Measurements from ENCODE around the gene ZNF740. TPM values are rescaled to one million over a fixed set of nuclear protein-coding genes. Genes with fewer than 3 reads are reported as not detected.
A peak's percentile ranks its signal among the peaks of the same experiment; 100 is the strongest.

The ZNF740 gene
- total and polyA plus RNA-seq, 2 of the 4 experiments (the other 2 are of a cell fraction): 13.1 to 14.0 TPM

DNA sequence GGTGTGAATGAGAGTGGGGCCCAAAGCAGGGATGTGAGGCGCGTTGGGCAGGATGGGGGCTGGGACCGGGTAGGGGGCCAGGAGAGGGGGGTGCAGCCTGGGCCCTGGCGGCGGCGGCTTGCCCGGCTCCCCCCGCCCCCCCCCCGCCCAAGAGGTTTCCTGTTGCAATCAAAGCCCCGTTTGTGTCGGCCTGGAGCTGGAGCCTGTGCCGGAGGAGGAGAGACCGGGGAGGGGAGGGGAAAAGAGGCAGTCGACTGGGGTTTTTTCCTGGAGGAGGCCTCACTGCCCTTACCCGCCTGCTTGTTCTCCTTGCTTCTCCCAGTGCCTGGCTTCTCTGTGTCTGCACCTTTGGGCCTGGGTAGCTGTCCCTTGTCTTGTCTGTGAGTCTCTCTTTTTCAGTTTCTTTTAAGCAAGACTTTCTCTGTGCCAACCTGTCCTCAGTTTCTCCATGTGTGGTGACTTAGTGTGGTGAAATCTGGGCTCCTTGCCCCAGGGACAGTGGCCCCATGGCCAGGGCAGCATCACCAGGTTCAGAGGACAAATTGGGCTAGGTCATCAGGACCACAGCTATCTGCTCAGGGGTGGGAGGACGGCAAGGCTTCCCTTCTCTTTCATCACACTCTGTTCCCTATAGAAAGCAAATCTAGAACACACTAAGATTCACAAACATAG, 43.0 kb downstream of the ZNF740 start:
- peak overlapping the region; percentile 92 for H4K5ac ChIP-seq (ENCODE audit: low read depth, low read length)
- peak overlapping the region; percentile 63 for H3K4me2 ChIP-seq (ENCODE audit: low read depth, low read length)
- peaks cover 32% of the 10 kb centered on the region for H3K4me1 ChIP-seq (ENCODE audit: control insufficient read depth, insufficient read depth, low read length)
- H4K20me1 ChIP-seq (ENCODE audit: insufficient read depth, low read length): peaks cover 4% of the 10 kb centered on the region
- intact Hi-C loops (cut with micrococcal nuclease): loop anchor here (1.0 kb wide), 1 partner anchor 8 kb away; no protein-coding TSS in a partner anchor
- H3K9ac ChIP-seq (ENCODE audit: low read depth, low read length): peak overlapping the region; percentile 90
- peak overlapping the region; percentile 95 for H3K23ac ChIP-seq (ENCODE audit: low read depth, low read length)
- ChIA-PET CTCF (no interaction called here), POLR2A (ENCODE audit: unreplicated experiment) (interaction anchor here (0.6 to 0.9 kb wide), 2 partner anchors 8 to 75 kb away, joined by 3 read pairs; no protein-coding TSS in a partner anchor)
- in situ Hi-C loops (cut with MboI; ENCODE audit: low sequenced_read_pairs): no loop called here
- TF ChIP-seq NFE2L2 (IDR thresholded peaks at IDR 0.05; ENCODE audit: low read depth, low read length) (no peak), MAZ (IDR thresholded peaks at IDR 0.05; ENCODE audit: borderline replicate concordance, low read depth, low read length) (peak; percentile 40; the same call in 1 of the 2 replicates), CEBPB (IDR thresholded peaks at IDR 0.05; ENCODE audit: low read depth, low read length) (peak; percentile 26; the same call in 1 of the 2 replicates)
- H2AK9ac ChIP-seq (replicated peaks; ENCODE audit: low read depth, low read length, poor library complexity): peak overlapping the region; percentile 94
- no CpG with 5 or more reads among the region's 16 CpGs for WGBS, 2 experiments (ENCODE audit: extremely low coverage in 2 of 2, insufficient read length in 1 of 2)
- peak overlapping the region; percentile 80 for H2AFZ ChIP-seq (replicated peaks; ENCODE audit: low read length, poor library complexity)
- peak overlapping the region; percentile 73 for H3K18ac ChIP-seq (ENCODE audit: low read depth, low read length)
- peaks cover 26% of the 10 kb centered on the region for H3K9me1 ChIP-seq (ENCODE audit: insufficient read depth, low read length)
- peak overlapping the region; percentile 61 for H2BK20ac ChIP-seq (ENCODE audit: low read depth, low read length)
- no peak overlapping the region for H3K4me3 ChIP-seq (ENCODE audit: insufficient read depth, low read depth, low read length)
- H3K79me1 ChIP-seq (ENCODE audit: low read depth in 1 of 2, low read length in 2 of 2): peaks cover 0 to 52% of the 10 kb centered on the region in 2 experiments; a peak in 3 of 4 replicates
- ATAC-seq (ENCODE audit: low read depth) (no peak), DNase-seq (peak; percentile 60)
- H3K36me3 ChIP-seq (ENCODE audit: control insufficient read depth, insufficient read depth, low read length): peaks cover 4% of the 10 kb centered on the region; the same call in 1 of the 2 replicates
- H3K14ac ChIP-seq (replicated peaks; ENCODE audit: low read depth, low read length): peak overlapping the region; percentile 95
- H2BK120ac ChIP-seq (ENCODE audit: low read depth, low read length): peak overlapping the region; percentile 90
- peak overlapping the region; percentile 93 for H3K27ac ChIP-seq (ENCODE audit: insufficient read depth, low read length)
- BruUV-seq (replicated peaks): no TSS peak
- H3K27me3 ChIP-seq (ENCODE audit: control insufficient read depth, insufficient read depth, low read length): no peaks in the 10 kb centered on the region
- peak overlapping the region; percentile 73 to 98 for H4K8ac ChIP-seq (ENCODE audit: low read depth in 2 of 2, low read length in 2 of 2)
- H2AK5ac ChIP-seq (ENCODE audit: low read depth, low read length): peak overlapping the region; percentile 92
- peak overlapping the region; percentile 88 for H4K91ac ChIP-seq (ENCODE audit: insufficient read depth, low read depth, low read length)
- dilution Hi-C loops (cut with HindIII; ENCODE audit: low sequenced_read_pairs, unreplicated experiment): no loop called here
- H3K56ac ChIP-seq (ENCODE audit: extremely low read depth, insufficient read depth, low read length): peak overlapping the region; percentile 77
- no peaks in the 10 kb centered on the region for H3K9me3 ChIP-seq (ENCODE audit: control insufficient read depth, insufficient read depth, low read length)
- peak overlapping the region; percentile 89; the same call in 2 of the 3 replicates for H2BK15ac ChIP-seq (ENCODE audit: low read depth, low read length)
- H2BK5ac ChIP-seq (ENCODE audit: low read depth, low read length, poor library complexity, severe bottlenecking): peak overlapping the region; percentile 98
- H3K4ac ChIP-seq (ENCODE audit: low read depth, low read length): peak overlapping the region; percentile 98
